ENCODE data around the gene PRRT4. TPM values are rescaled to one million over a fixed set of nuclear protein-coding genes. Genes with fewer than 3 reads are reported as not detected.

Gene PRRT4
- total RNA-seq, 1 experiment from 2014 or later, result not detected

DNA sequence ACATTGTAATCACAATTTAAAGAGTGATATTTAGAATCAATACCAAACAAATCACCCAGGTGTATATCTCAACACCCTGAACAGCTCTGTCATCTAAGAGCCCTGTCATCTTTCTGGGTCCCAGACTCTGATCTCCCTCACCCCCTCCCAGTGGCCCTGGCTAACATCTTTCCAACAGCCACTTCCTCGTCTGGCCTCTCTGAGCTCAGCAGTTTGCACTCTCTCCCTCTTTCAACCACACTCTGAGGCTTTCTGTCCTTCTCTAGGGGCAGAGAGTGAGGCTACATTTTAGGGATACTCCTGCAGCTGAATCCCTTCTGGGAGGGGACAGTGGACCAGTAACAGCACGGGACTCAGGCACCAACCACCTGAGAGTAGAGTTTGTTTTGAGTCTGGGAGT is 17.1 kb upstream of the PRRT4 start:
- no peak overlapping the region for H3K27ac Mint-ChIP-seq (ENCODE audit: low read depth, unreplicated experiment)
- ChIA-PET POLR2A (no interaction called here), CTCF (interaction anchor here (0.6 to 4.3 kb wide), 8 partner anchors 8 to 82 kb away, joined by 3 to 24 read pairs (median 4); no protein-coding TSS in a partner anchor)
- no peaks in the 10 kb centered on the region for H3K36me3 Mint-ChIP-seq (ENCODE audit: insufficient read depth, unreplicated experiment)
- peaks cover 8% of the 10 kb centered on the region for H3K4me1 Mint-ChIP-seq (ENCODE audit: insufficient read depth, unreplicated experiment)
- no peaks in the 10 kb centered on the region for H3K27me3 Mint-ChIP-seq (ENCODE audit: insufficient read depth, unreplicated experiment)
- BruUV-seq (replicated peaks), result no TSS peak
- H3K4me3 Mint-ChIP-seq (ENCODE audit: unreplicated experiment), result no peak overlapping the region
- TF ChIP-seq, protein P1, sequence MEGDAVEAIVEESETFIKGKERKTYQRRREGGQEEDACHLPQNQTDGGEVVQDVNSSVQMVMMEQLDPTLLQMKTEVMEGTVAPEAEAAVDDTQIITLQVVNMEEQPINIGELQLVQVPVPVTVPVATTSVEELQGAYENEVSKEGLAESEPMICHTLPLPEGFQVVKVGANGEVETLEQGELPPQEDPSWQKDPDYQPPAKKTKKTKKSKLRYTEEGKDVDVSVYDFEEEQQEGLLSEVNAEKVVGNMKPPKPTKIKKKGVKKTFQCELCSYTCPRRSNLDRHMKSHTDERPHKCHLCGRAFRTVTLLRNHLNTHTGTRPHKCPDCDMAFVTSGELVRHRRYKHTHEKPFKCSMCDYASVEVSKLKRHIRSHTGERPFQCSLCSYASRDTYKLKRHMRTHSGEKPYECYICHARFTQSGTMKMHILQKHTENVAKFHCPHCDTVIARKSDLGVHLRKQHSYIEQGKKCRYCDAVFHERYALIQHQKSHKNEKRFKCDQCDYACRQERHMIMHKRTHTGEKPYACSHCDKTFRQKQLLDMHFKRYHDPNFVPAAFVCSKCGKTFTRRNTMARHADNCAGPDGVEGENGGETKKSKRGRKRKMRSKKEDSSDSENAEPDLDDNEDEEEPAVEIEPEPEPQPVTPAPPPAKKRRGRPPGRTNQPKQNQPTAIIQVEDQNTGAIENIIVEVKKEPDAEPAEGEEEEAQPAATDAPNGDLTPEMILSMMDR (IDR thresholded peaks at IDR 0.05; ENCODE audit: unreplicated experiment), result no peak
- intact Hi-C loops (cut with micrococcal nuclease), result no loop called here
- no peak for DNase-seq (ENCODE audit: unreplicated experiment)
- H3K9me3 Mint-ChIP-seq (ENCODE audit: unreplicated experiment), result no peaks in the 10 kb centered on the region

DNA sequence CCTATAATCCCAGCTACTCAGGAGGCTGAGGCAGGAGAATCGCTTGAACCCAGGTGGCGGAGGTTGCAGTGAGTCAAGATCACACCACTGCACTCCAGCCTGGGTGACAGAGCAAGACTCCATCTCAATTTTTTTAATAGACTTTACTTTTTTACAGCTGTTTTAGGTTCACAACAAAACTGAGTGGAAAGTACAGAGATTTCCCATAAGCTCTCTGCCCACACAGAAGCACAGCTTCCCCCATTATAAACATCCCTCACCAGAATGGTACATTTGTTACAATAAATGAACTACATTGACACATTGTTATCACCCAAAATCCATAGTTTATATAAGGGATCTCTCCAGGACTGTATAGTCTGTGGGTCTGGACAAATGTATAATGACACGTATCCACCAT is 14.6 kb upstream of the PRRT4 start:
- Mint-ChIP-seq H3K36me3 (ENCODE audit: insufficient read depth, unreplicated experiment) (no peaks in the 10 kb centered on the region), H3K9me3 (ENCODE audit: unreplicated experiment) (no peaks in the 10 kb centered on the region), H3K27ac (ENCODE audit: low read depth, unreplicated experiment) (no peak overlapping the region), H3K4me1 (ENCODE audit: insufficient read depth, unreplicated experiment) (peaks cover 1% of the 10 kb centered on the region), H3K27me3 (ENCODE audit: insufficient read depth, unreplicated experiment) (no peaks in the 10 kb centered on the region), H3K4me3 (ENCODE audit: unreplicated experiment) (no peak overlapping the region)
- intact Hi-C loops (cut with micrococcal nuclease), result no loop called here
- CTCF ChIA-PET, result interaction anchor here (3.5 to 4.0 kb wide), 2 partner anchors 11 to 28 kb away, joined by 17 to 24 read pairs; no protein-coding TSS in a partner anchor
- POLR2A ChIA-PET, result no interaction called here
- TF ChIP-seq, protein P1 (IDR thresholded peaks at IDR 0.05; ENCODE audit: unreplicated experiment), result no peak
- DNase-seq (ENCODE audit: unreplicated experiment), result no peak
- no TSS peak for BruUV-seq (replicated peaks)

- Mint-ChIP-seq H3K4me3 (ENCODE audit: unreplicated experiment) (no peak overlapping the region), H3K36me3 (ENCODE audit: insufficient read depth, unreplicated experiment) (no peaks in the 10 kb centered on the region), H3K9me3 (ENCODE audit: unreplicated experiment) (no peaks in the 10 kb centered on the region), H3K4me1 (ENCODE audit: insufficient read depth, unreplicated experiment) (no peaks in the 10 kb centered on the region), H3K27ac (ENCODE audit: low read depth, unreplicated experiment) (no peak overlapping the region), H3K27me3 (ENCODE audit: insufficient read depth, unreplicated experiment) (no peaks in the 10 kb centered on the region)
- no TSS peak for BruUV-seq (replicated peaks)
- TF ChIP-seq, protein P1 (IDR thresholded peaks at IDR 0.05; ENCODE audit: unreplicated experiment), result no peak
- POLR2A ChIA-PET, result no interaction called here
- intact Hi-C loops (cut with micrococcal nuclease), result no loop called here
- no peak for DNase-seq (ENCODE audit: unreplicated experiment)
- CTCF ChIA-PET, result interaction anchor here (0.6 to 3.1 kb wide), 8 partner anchors 12 to 54 kb away, joined by 3 to 24 read pairs (median 4); no protein-coding TSS in a partner anchor
Observed at GRCh38 chr7:128374041-128374440, 12.6 kb upstream of the PRRT4 start.

DNA sequence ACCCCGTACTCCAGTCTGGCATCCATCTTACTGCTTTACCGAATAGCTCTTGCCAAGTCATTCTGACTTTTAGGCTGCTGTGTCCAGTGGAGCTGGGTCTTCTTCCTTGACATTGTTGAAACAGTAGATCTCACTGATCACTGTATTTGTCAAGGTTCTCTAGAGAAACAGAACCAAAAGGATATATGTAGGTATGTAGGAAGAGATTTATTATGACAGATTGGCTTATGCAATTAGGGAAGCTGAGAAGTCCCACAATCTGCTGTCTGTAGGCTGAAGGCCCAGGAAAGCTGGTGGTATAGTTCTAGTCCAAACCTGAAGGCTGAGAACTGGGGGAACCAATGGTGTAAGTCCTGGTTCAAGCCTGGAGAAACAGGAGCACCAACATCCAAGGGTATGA is 12.1 kb upstream of the PRRT4 start:
- Mint-ChIP-seq H3K4me1 (ENCODE audit: insufficient read depth, unreplicated experiment) (no peaks in the 10 kb centered on the region), H3K9me3 (ENCODE audit: unreplicated experiment) (no peaks in the 10 kb centered on the region), H3K36me3 (ENCODE audit: insufficient read depth, unreplicated experiment) (no peaks in the 10 kb centered on the region), H3K27ac (ENCODE audit: low read depth, unreplicated experiment) (no peak overlapping the region), H3K4me3 (ENCODE audit: unreplicated experiment) (no peak overlapping the region), H3K27me3 (ENCODE audit: insufficient read depth, unreplicated experiment) (no peaks in the 10 kb centered on the region)
- POLR2A ChIA-PET, result no interaction called here
- no peak for DNase-seq (ENCODE audit: unreplicated experiment)
- CTCF ChIA-PET, result interaction anchor here (0.8 to 3.1 kb wide), 8 partner anchors 8 to 54 kb away, joined by 3 to 24 read pairs (median 5); no protein-coding TSS in a partner anchor
- intact Hi-C loops (cut with micrococcal nuclease), result no loop called here
- no TSS peak for BruUV-seq (replicated peaks)
- TF ChIP-seq, protein P1 (IDR thresholded peaks at IDR 0.05; ENCODE audit: unreplicated experiment), result no peak
